ENCODE measurements around the gene KCTD10.

The KCTD10 gene

GRCh38 chr12:109459247-109459646 is 17.9 kb downstream of the KCTD10 start:
- Mint-ChIP-seq H3K4me1 (ENCODE audit: low read depth) (peaks cover 32% of the 10 kb centered on the region), H3K9me3 (no peaks in the 10 kb centered on the region), H3K27ac (peak overlapping the region; percentile 45), H3K4me3 (no peak overlapping the region), H3K36me3 (ENCODE audit: low read depth) (peaks cover 34% of the 10 kb centered on the region), H3K27me3 (ENCODE audit: low read depth) (no peaks in the 10 kb centered on the region)
- DNase-seq (ENCODE audit: low spot score), result no peak

- DNase-seq (ENCODE audit: low spot score), result no peak
- Mint-ChIP-seq H3K9me3 (no peaks in the 10 kb centered on the region), H3K27ac (peak overlapping the region; percentile 45), H3K27me3 (ENCODE audit: low read depth) (no peaks in the 10 kb centered on the region), H3K4me1 (ENCODE audit: low read depth) (peaks cover 28% of the 10 kb centered on the region), H3K4me3 (no peak overlapping the region), H3K36me3 (ENCODE audit: low read depth) (peaks cover 37% of the 10 kb centered on the region)
Measured at GRCh38 chr12:109458771-109459208, 18.3 kb downstream of the KCTD10 start.

- H3K36me3 Mint-ChIP-seq (ENCODE audit: low read depth), result peaks cover 37% of the 10 kb centered on the region
- no peak for DNase-seq (ENCODE audit: low spot score)
- peaks cover 21% of the 10 kb centered on the region for H3K4me1 Mint-ChIP-seq (ENCODE audit: low read depth)
- no peaks in the 10 kb centered on the region for H3K27me3 Mint-ChIP-seq (ENCODE audit: low read depth)
- H3K27ac Mint-ChIP-seq, result peak overlapping the region; percentile 68
- H3K4me3 Mint-ChIP-seq, result no peak overlapping the region
- H3K9me3 Mint-ChIP-seq, result no peaks in the 10 kb centered on the region
Measured at GRCh38 chr12:109458086-109458485, 19.0 kb downstream of the KCTD10 start.

- Mint-ChIP-seq H3K27ac (no peak overlapping the region), H3K9me3 (no peaks in the 10 kb centered on the region), H3K27me3 (ENCODE audit: low read depth) (no peaks in the 10 kb centered on the region), H3K36me3 (ENCODE audit: low read depth) (peaks cover 43% of the 10 kb centered on the region), H3K4me3 (no peak overlapping the region), H3K4me1 (ENCODE audit: low read depth) (peaks cover 11% of the 10 kb centered on the region)
- no peak for DNase-seq (ENCODE audit: low spot score)
Measured at GRCh38 chr12:109455706-109456105, 21.4 kb downstream of the KCTD10 start.

GRCh38 chr12:109452489-109452888 is 24.6 kb downstream of the KCTD10 start:
- Mint-ChIP-seq H3K4me1 (ENCODE audit: low read depth) (peaks cover 2% of the 10 kb centered on the region), H3K4me3 (no peak overlapping the region), H3K27ac (no peak overlapping the region), H3K27me3 (ENCODE audit: low read depth) (no peaks in the 10 kb centered on the region), H3K36me3 (ENCODE audit: low read depth) (peaks cover 34% of the 10 kb centered on the region), H3K9me3 (no peaks in the 10 kb centered on the region)
- DNase-seq (ENCODE audit: low spot score), result no peak

GRCh38 chr12:109451400-109451799 is 25.7 kb downstream of the KCTD10 start:
- peaks cover 2% of the 10 kb centered on the region for H3K4me1 Mint-ChIP-seq (ENCODE audit: low read depth)
- no peaks in the 10 kb centered on the region for H3K9me3 Mint-ChIP-seq
- DNase-seq (ENCODE audit: low spot score), result no peak
- H3K27ac Mint-ChIP-seq, result peak overlapping the region; percentile 44
- H3K36me3 Mint-ChIP-seq (ENCODE audit: low read depth), result peaks cover 26% of the 10 kb centered on the region
- no peak overlapping the region for H3K4me3 Mint-ChIP-seq
- H3K27me3 Mint-ChIP-seq (ENCODE audit: low read depth), result no peaks in the 10 kb centered on the region

- Mint-ChIP-seq H3K4me1 (ENCODE audit: low read depth) (peaks cover 2% of the 10 kb centered on the region), H3K4me3 (no peak overlapping the region), H3K36me3 (ENCODE audit: low read depth) (peaks cover 26% of the 10 kb centered on the region), H3K27ac (peak overlapping the region; percentile 44), H3K9me3 (no peaks in the 10 kb centered on the region), H3K27me3 (ENCODE audit: low read depth) (no peaks in the 10 kb centered on the region)
- no peak for DNase-seq (ENCODE audit: low spot score)
Measured at GRCh38 chr12:109450980-109451379, 26.1 kb downstream of the KCTD10 start.

GRCh38 chr12:109449845-109450532 is 27.1 kb downstream of the KCTD10 start:
- Mint-ChIP-seq H3K4me3 (no peak overlapping the region), H3K9me3 (no peaks in the 10 kb centered on the region), H3K4me1 (ENCODE audit: low read depth) (peaks cover 2% of the 10 kb centered on the region), H3K27me3 (ENCODE audit: low read depth) (no peaks in the 10 kb centered on the region), H3K36me3 (ENCODE audit: low read depth) (peaks cover 23% of the 10 kb centered on the region), H3K27ac (no peak overlapping the region)
- no peak for DNase-seq (ENCODE audit: low spot score)

- H3K9me3 Mint-ChIP-seq, result no peaks in the 10 kb centered on the region
- peaks cover 2% of the 10 kb centered on the region for H3K4me1 Mint-ChIP-seq (ENCODE audit: low read depth)
- no peak overlapping the region for H3K27ac Mint-ChIP-seq
- no peak for DNase-seq (ENCODE audit: low spot score)
- no peaks in the 10 kb centered on the region for H3K27me3 Mint-ChIP-seq (ENCODE audit: low read depth)
- no peak overlapping the region for H3K4me3 Mint-ChIP-seq
- H3K36me3 Mint-ChIP-seq (ENCODE audit: low read depth), result peaks cover 17% of the 10 kb centered on the region
Measured at GRCh38 chr12:109448707-109449390, 28.3 kb downstream of the KCTD10 start.

- Mint-ChIP-seq H3K4me3 (no peak overlapping the region), H3K9me3 (no peaks in the 10 kb centered on the region), H3K36me3 (ENCODE audit: low read depth) (peaks cover 15% of the 10 kb centered on the region), H3K27ac (no peak overlapping the region), H3K27me3 (ENCODE audit: low read depth) (no peaks in the 10 kb centered on the region), H3K4me1 (ENCODE audit: low read depth) (peaks cover 2% of the 10 kb centered on the region)
- DNase-seq (ENCODE audit: low spot score), result no peak
Measured at GRCh38 chr12:109448272-109448671, 28.8 kb downstream of the KCTD10 start.

GRCh38 chr12:109447482-109447881 is 29.6 kb downstream of the KCTD10 start:
- Mint-ChIP-seq H3K27ac (no peak overlapping the region), H3K4me1 (ENCODE audit: low read depth) (peaks cover 2% of the 10 kb centered on the region), H3K36me3 (ENCODE audit: low read depth) (peaks cover 15% of the 10 kb centered on the region), H3K27me3 (ENCODE audit: low read depth) (no peaks in the 10 kb centered on the region), H3K4me3 (no peak overlapping the region), H3K9me3 (no peaks in the 10 kb centered on the region)
- DNase-seq (ENCODE audit: low spot score), result no peak

- Mint-ChIP-seq H3K9me3 (no peaks in the 10 kb centered on the region), H3K27me3 (ENCODE audit: low read depth) (no peaks in the 10 kb centered on the region), H3K36me3 (ENCODE audit: low read depth) (peaks cover 9% of the 10 kb centered on the region), H3K27ac (no peak overlapping the region), H3K4me3 (no peak overlapping the region), H3K4me1 (ENCODE audit: low read depth) (peaks cover 2% of the 10 kb centered on the region)
- DNase-seq (ENCODE audit: low spot score), result no peak
Measured at GRCh38 chr12:109446869-109447268, 30.2 kb downstream of the KCTD10 start.

GRCh38 chr12:109445191-109445609 is 31.9 kb downstream of the KCTD10 start:
- H3K27ac Mint-ChIP-seq, result no peak overlapping the region
- H3K36me3 Mint-ChIP-seq (ENCODE audit: low read depth), result peaks cover 2% of the 10 kb centered on the region
- H3K27me3 Mint-ChIP-seq (ENCODE audit: low read depth), result no peaks in the 10 kb centered on the region
- no peak for DNase-seq (ENCODE audit: low spot score)
- H3K4me1 Mint-ChIP-seq (ENCODE audit: low read depth), result no peaks in the 10 kb centered on the region
- no peaks in the 10 kb centered on the region for H3K9me3 Mint-ChIP-seq
- H3K4me3 Mint-ChIP-seq, result no peak overlapping the region

- H3K27me3 Mint-ChIP-seq (ENCODE audit: low read depth), result no peaks in the 10 kb centered on the region
- no peaks in the 10 kb centered on the region for H3K9me3 Mint-ChIP-seq
- H3K4me3 Mint-ChIP-seq, result no peak overlapping the region
- DNase-seq (ENCODE audit: low spot score), result no peak
- no peaks in the 10 kb centered on the region for H3K36me3 Mint-ChIP-seq (ENCODE audit: low read depth)
- no peak overlapping the region for H3K27ac Mint-ChIP-seq
- no peaks in the 10 kb centered on the region for H3K4me1 Mint-ChIP-seq (ENCODE audit: low read depth)
Measured at GRCh38 chr12:109444259-109444658, 32.8 kb downstream of the KCTD10 start.

Measured in T-helper 2 cell treated with Interferon-gamma antibody and Interleukin-4, amounts not matched to agents 5 μg/mL and 100 μg/mL, for 36 hours (primary cell).